Neuron (in vitro differentiated cells): ENCODE measurements around the gene CSTF1.

Experiments
- H2AFZ ChIP-seq: one replicate; pipeline ENCODE4 v1.6.1; 2013; ENCODE audit warnings: low read depth, mild to moderate bottlenecking, inconsistent platforms, low read length, moderate library complexity
- H3K27me3 ChIP-seq: one replicate; pipeline ENCODE4 v1.6.1; 2013; ENCODE audit warnings: low read length; ENCODE audit not compliant: insufficient read depth
- H3K36me3 ChIP-seq: one replicate; pipeline ENCODE4 v1.6.1; 2013; ENCODE audit warnings: low read length; ENCODE audit not compliant: insufficient read depth
- H3K4me1 ChIP-seq: one replicate; pipeline ENCODE4 v1.6.1; 2013; ENCODE audit warnings: low read length; ENCODE audit not compliant: insufficient read depth
- H3K4me3 ChIP-seq: 2 replicates; pipeline ENCODE4 v1.5.1; 2013; ENCODE audit warnings: mild to moderate bottlenecking, low read length, moderate library complexity
- H3K9me3 ChIP-seq: one replicate; pipeline ENCODE4 v1.6.1; 2013; ENCODE audit warnings: low read length

Gene CSTF1

DNA sequence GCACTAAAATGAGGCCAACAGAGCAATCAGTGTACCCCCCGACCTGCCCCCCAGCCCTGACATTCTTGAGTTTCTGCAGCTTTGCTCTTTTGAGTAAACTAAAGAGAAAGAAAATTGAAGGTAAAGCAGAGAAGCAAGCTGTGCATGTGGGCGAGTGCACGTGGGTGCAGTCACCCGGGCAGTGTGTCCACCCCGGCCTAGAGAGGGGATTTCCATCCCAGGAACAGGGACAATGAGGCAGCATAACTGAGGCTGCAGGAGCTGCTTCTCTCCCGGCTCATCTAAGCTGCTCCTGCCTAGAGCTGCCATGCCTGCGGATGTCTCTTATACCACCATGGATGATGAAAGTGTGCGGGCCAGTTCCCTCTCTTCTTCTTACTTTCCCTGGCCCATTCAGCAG lies 36.4 kb downstream of the CSTF1 start:
- H2AFZ ChIP-seq, result no peak overlapping the region
- H3K27me3 ChIP-seq, result no peaks in the 10 kb centered on the region
- H3K36me3 ChIP-seq, result no peaks in the 10 kb centered on the region
- no peaks in the 10 kb centered on the region for H3K9me3 ChIP-seq
- no peak overlapping the region for H3K4me3 ChIP-seq
- H3K4me1 ChIP-seq, result no peaks in the 10 kb centered on the region

DNA sequence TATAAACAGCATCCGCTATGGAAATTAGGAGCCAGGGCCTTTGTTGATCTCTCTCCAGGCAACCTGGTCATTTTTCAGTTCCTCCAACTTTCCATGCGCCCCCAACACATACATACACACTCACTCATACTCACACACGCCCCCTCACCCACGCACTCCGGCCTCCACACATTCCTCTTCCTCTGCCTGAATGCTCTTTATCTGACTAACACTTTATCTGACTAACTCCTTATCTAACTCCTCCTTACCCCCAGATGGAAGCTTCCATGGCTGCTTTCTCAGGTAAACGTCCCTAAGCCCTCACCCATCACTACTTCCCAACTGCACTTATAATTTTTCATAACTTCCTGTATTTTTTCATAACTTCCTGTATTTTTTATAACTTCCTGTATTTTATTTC lies 37.1 kb downstream of the CSTF1 start:
- no peaks in the 10 kb centered on the region for H3K4me1 ChIP-seq

DNA sequence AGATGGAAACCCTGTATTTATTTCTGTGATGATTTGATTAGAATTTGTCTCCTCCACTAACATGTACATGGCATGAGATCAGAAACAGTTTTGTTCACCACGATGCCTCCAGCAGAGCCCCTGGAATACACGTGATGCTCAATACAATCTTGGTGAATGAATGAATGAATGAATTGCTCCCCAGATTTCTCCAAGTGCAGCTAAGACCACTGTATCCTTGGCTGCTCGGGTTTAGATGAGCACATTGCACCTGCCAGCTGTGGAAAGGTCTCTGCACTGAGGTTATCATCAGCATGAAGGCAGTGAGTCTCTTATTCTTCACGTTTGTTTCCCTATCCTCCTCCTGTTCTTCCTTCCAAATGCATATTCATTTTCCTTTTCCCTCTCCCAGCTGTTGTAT lies 37.5 kb downstream of the CSTF1 start:
- Histone ChIP-seq H3K27me3 (no peaks in the 10 kb centered on the region), H3K9me3 (no peaks in the 10 kb centered on the region), H3K4me1 (no peaks in the 10 kb centered on the region), H3K4me3 (no peak overlapping the region), H2AFZ (no peak overlapping the region), H3K36me3 (no peaks in the 10 kb centered on the region)

More for the DNA sequence above, 37.1 kb downstream of the CSTF1 start:
- Histone ChIP-seq H3K27me3 (no peaks in the 10 kb centered on the region), H3K9me3 (no peaks in the 10 kb centered on the region), H2AFZ (no peak overlapping the region), H3K4me3 (no peak overlapping the region), H3K36me3 (no peaks in the 10 kb centered on the region)

DNA sequence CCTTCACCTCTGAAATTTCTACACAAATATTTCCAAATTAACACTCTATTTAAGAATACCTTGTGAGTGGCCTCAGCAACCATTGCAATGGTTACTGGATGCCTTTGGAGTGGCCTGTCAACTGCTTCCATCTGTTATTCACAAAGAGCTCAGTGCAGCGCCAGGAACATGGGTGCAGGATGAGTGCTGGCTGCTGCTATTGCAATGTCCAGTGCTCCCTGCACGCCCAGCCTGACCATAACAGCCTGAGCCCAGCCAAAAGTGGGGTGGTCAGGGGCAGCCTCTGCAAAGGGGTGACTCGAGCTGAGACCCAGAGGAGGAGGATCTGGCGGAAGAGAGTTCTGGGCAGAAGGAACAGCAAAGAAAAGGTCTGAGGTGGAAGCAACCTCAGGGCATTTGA lies 38.0 kb downstream of the CSTF1 start:
- H3K4me1 ChIP-seq, result no peaks in the 10 kb centered on the region
- no peaks in the 10 kb centered on the region for H3K9me3 ChIP-seq
- H3K36me3 ChIP-seq, result no peaks in the 10 kb centered on the region
- no peak overlapping the region for H3K4me3 ChIP-seq
- H3K27me3 ChIP-seq, result no peaks in the 10 kb centered on the region
- no peak overlapping the region for H2AFZ ChIP-seq

GRCh38 chr20:56430957-56431356 lies 38.5 kb downstream of the CSTF1 start:
- Histone ChIP-seq H3K4me3 (no peak overlapping the region), H3K9me3 (no peaks in the 10 kb centered on the region), H3K4me1 (no peaks in the 10 kb centered on the region), H3K27me3 (no peaks in the 10 kb centered on the region), H3K36me3 (no peaks in the 10 kb centered on the region), H2AFZ (no peak overlapping the region)

DNA sequence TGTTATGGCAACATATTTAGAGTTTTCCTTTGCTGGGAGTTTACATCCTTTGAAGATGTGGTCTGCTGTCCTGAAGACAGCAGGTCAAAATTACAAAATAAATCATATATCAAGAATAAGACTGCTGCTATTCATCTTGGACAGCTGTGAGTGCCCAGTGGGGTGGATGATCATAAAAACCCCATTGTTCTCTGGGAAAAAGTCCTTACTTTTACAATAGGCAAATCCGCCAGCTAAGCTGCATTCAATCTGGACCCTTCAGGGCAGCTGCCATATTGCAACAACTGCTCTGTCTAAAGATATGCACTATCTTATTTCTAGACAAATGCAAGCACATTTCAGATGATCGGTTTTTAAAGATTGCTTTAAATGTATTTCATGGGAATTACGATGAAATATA lies 39.0 kb downstream of the CSTF1 start:
- H3K9me3 ChIP-seq, result no peaks in the 10 kb centered on the region
- no peak overlapping the region for H3K4me3 ChIP-seq
- no peak overlapping the region for H2AFZ ChIP-seq
- no peaks in the 10 kb centered on the region for H3K36me3 ChIP-seq
- no peaks in the 10 kb centered on the region for H3K27me3 ChIP-seq
- H3K4me1 ChIP-seq, result no peaks in the 10 kb centered on the region

DNA sequence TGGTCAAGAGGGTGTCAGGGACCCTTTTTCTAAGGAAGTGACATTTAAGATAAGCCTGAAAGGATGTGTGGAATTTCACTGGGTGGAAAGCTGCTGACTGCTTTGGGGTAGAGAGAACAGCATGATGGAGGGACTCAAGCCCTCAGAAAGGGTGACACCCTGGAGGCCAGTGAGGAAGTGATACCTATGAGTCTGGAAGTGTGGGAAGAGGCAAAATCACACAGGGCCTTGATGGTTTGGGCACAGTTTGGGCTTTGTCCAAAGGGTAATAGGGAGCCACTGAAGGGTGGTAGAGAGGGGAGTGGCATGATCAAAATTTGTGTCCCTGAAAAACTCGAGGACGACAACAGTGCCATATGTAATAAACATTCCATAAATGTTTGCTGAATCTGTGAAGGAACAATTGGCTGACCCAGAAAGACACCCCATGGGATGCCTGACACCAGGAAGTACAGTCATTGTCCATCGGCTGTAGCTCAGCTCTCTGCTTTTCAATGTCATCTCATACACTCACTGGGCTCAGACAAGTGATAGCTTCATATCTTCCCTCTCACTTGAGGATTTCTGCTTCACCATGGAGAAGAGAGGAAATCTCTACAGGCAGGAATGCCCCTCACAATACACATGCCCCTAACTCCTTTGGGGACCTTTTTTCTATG lies 40.9 kb downstream of the CSTF1 start:
- Histone ChIP-seq H3K27me3 (no peaks in the 10 kb centered on the region), H3K4me3 (no peak overlapping the region), H3K9me3 (no peaks in the 10 kb centered on the region), H3K4me1 (no peaks in the 10 kb centered on the region), H3K36me3 (no peaks in the 10 kb centered on the region), H2AFZ (no peak overlapping the region)

GRCh38 chr20:56433880-56434255 lies 41.4 kb downstream of the CSTF1 start:
- no peaks in the 10 kb centered on the region for H3K27me3 ChIP-seq
- no peaks in the 10 kb centered on the region for H3K36me3 ChIP-seq
- H2AFZ ChIP-seq, result no peak overlapping the region
- H3K4me3 ChIP-seq, result no peak overlapping the region
- H3K4me1 ChIP-seq, result no peaks in the 10 kb centered on the region
- no peaks in the 10 kb centered on the region for H3K9me3 ChIP-seq

DNA sequence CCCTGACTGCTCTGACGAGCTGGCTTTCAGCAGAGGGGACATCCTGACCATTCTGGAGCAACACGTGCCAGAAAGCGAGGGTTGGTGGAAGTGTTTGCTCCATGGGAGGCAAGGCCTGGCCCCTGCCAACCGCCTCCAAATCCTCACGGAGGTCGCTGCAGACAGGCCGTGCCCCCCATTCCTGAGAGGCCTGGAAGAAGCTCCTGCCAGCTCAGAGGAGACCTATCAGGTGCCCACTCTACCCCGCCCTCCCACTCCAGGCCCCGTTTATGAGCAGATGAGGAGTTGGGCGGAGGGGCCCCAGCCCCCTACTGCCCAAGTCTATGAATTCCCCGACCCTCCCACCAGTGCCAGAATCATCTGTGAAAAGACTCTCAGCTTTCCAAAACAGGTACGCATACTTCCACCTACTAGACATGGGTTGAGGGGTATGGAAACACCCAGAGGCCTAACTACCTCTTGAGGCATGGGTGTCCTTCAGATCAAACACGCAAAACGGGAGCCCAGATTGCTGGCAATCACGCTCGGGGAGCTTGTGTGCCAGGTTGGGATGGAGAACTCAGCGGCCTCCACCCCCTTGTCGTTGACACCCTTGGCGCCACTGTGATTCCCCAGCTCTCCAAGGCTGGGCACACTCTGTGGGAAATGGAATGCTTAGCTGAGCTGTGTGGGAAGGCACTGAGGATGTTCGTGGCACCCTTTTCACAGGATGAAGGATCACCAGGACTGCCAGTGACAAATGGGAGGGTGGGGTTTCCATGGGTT lies 44.9 kb downstream of the CSTF1 start:
- no peak overlapping the region for H3K4me3 ChIP-seq
- H2AFZ ChIP-seq, result no peak overlapping the region
- no peaks in the 10 kb centered on the region for H3K4me1 ChIP-seq
- H3K9me3 ChIP-seq, result no peaks in the 10 kb centered on the region
- no peaks in the 10 kb centered on the region for H3K27me3 ChIP-seq
- no peaks in the 10 kb centered on the region for H3K36me3 ChIP-seq

- Histone ChIP-seq H3K4me1 (no peaks in the 10 kb centered on the region), H3K27me3 (no peaks in the 10 kb centered on the region), H3K9me3 (no peaks in the 10 kb centered on the region), H3K36me3 (no peaks in the 10 kb centered on the region), H3K4me3 (no peak overlapping the region), H2AFZ (no peak overlapping the region)
Measured at GRCh38 chr20:56438284-56438683, 45.8 kb downstream of the CSTF1 start.

DNA sequence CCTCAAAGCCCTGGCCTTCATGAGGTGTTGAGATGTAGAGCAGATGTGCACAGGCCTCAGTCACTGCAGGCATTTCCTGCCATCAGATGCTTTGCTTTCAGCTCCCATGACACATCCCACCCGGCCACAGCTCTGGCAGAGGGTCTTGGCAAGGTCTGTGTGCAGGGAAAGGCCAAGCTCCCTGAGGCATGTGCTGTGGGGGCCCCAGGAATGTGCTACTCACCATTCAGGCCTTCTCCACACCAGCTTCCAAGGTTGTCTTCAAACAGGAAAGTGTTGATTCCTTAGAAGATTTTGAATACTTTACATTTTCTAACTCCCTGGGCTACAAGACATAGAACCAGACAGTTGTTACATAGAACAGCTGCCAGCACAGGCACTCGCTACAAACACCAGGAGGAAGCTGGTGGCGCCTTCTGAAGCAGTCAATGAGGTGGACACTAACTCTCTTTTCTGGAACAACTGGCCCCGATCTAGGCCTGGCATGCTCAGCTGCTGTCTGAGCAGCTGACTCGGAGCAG lies 47.4 kb downstream of the CSTF1 start:
- H2AFZ ChIP-seq, result no peak overlapping the region
- no peaks in the 10 kb centered on the region for H3K36me3 ChIP-seq
- no peaks in the 10 kb centered on the region for H3K27me3 ChIP-seq
- H3K9me3 ChIP-seq, result no peaks in the 10 kb centered on the region
- no peaks in the 10 kb centered on the region for H3K4me1 ChIP-seq
- H3K4me3 ChIP-seq, result no peak overlapping the region

DNA sequence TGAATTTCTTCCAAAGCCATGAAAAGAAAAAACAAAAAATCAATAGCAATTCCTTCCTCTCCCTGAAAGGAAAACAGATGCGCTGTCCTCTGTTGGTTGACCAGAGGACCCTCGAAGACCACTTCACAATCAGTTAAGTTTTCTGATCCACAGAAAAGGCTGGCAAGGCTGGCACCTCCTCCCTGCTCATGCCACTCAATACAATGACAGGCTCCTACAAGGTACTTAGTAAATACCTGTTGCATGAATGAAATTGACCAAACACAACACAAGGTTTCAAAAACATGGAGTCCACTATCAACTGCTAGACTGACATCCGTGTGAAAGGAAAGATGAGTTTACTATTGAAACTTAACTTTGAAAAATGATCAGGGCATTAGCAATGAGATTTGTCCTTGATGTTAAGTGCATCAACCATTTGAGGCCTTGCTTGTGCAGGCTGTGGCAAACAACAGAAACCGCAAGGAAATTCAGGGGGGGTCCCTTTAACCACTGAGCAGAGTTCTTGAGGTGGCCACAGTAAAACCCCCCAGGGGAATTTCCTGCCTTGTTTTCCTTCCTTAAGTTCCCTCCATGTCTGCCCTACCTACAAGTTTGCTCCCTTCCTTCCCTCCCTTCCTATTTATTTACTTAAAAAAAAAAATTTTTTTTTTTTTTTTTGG lies 48.0 kb downstream of the CSTF1 start:
- H3K9me3 ChIP-seq, result no peaks in the 10 kb centered on the region
- H3K4me3 ChIP-seq, result no peak overlapping the region
- no peaks in the 10 kb centered on the region for H3K27me3 ChIP-seq
- H3K4me1 ChIP-seq, result no peaks in the 10 kb centered on the region
- no peaks in the 10 kb centered on the region for H3K36me3 ChIP-seq
- H2AFZ ChIP-seq, result no peak overlapping the region
